Stimulated activated CD8-positive, alpha-beta memory T cell treated with anti-CD3 and anti-CD28 coated beads, Interleukin-4, amount 100 ng/mL, for 24 hours (primary cell): ENCODE results near the gene ANKRD44.

Experiments
- DNase-seq: peaks from one replicate; pipeline ENCODE4 v3.0.0-alpha.2; 2020; ENCODE audit warnings: low read depth

Gene ANKRD44

DNA sequence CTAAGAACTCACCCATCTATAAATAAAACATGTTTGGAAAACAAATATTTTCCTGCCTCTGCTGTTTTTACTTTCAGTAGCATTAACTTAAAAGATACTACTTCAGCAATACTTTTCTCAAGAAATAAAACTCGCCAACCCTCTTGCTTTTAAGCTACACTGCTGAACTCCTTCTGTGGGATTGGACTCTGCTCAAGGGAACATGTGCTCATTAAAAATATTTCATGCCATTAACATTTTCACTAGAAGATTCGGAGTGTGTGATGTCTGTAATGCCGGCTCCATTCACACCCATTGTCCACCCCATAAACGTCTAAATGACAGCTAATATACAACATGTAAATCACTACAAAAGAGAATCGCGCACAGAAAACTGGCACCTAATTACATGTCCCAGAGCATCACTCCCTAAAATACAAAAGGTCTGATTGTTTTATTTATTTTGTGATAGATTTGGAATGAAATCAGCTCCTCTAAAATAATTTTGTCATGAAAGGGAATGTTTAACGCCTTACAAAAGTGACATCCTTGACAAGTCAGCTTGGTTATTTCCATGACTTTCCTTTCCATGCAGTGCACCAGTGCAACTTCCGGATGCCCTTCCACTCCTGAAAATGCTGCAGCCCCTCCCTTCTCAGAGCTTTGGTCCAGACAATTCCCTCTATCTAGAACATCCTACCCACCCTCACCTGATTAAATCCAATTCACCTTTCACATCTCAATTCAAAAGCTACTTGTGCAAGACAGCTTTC, 73.1 kb downstream of the ANKRD44 start:
- no peak for DNase-seq

DNA sequence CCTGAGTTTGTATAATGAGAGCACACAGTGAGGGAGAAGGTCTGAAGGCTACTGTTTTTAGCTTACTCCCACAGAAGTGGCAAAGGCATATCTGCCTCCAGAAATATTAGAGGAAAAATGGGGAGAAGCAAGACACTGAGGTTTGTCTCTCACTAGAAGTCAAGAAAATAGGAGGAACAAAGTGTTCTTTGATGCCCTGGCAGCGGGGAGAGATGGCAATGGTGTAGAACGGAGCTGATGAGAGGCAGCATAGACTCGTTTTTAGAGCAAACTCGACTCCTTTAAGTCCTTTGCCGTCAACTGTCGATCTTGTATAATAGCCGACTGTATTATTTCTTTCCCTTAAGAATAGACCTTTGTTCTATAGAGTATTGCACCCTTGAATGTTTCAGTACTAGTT, 73.8 kb downstream of the ANKRD44 start:
- DNase-seq: no peak

DNA sequence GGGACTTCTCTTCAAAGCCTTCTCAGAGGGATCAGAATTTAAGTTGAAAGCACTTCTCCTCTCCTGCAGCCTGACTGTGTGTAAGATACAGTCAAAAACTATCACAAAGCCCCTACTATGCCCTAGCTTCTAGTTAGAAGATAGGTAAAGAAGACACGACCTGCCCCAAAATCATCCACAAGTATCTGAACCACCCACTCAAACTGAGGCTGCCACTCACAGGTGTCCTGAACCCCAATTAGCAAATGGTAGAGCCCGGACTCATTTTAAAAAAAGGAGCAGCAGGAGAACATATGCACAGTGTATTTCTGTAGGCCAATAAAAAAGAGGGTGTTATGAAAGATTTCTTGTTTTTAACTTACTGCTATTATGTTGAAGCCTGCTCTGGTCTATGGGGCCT, 74.4 kb downstream of the ANKRD44 start:
- no peak for DNase-seq

- DNase-seq: no peak
Measured at GRCh38 chr2:197235711-197236110, 74.9 kb downstream of the ANKRD44 start.

GRCh38 chr2:197234671-197235191, 75.8 kb downstream of the ANKRD44 start:
- DNase-seq: no peak

DNA sequence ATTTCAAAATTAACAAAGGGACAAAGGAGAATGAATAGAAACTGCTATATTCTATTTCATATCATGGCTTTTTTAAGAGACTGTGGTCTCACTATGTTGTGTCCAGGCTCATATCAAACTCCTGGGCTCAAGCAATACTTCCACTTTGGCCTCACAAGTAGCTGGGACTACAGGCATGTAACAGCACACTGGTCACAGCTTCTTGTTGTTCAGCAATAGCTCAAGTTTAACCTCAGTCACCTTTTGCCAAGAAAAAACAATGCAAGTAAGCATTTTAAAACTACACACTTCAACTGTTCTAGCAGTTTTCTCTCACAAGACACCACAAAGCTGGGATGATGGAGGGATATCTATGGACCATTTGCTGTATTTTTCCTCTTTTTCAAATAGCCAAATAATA, 77.1 kb downstream of the ANKRD44 start:
- DNase-seq: no peak

GRCh38 chr2:197232010-197232409, 78.6 kb downstream of the ANKRD44 start:
- DNase-seq: no peak

DNA sequence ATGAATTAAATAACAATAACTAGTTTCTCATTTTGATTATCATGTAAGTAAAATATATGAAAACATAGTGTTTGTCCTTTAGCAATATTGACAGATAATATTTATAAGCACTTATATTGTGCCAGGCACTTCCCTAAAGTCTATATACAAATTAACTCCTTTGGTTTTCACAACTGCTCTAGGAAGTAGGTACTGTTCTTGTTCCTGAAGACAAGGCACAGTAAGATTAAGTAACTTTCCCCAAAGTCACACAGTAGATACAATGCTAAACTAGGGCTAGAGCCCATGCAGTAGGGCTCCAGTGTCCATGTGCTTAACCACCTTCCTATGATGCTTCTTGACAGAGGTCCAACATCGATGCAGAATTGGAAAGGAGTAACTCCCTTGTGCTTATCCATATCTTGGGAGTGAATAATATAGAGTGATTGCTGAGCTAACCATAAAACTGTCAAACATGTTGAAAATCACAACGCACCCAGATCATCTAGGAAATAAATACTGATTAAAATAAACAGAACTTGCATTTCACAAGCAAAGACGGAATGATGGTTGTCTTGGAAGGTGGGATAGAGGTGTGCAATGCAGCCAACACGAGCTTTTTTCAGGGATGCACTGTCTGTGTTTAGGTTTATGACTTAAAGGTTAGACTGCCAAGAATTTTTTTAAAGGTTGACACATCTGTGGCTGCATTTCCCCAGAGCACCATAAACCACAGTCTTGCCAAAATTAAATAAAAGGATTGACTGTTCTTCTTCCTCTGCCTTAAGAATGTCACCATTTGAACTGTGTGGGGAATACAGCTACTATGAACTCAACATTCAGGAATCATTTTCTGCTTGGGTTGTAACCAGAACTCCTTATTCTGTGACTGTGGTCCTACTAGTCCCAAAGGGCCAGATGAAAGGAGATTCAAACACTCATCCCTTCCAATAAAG, 80.8 kb downstream of the ANKRD44 start:
- no peak for DNase-seq

DNA sequence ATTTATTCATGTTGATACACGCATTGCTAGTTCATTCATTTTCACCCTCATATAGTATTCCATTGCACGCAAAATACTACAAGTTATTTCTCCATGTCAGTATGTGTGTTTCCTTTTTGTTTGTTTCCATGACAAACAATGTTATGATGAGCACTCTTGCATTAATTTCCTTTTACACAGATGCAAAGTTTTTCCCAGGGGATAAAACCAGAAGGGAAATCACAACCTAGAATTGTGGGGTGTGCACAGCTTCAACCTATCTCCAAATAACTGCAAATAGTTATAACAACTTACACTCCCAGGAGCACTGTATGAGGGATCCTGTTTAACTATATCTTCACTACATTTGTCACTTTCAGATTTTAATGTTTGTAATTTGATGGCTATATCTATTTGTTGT, 87.1 kb downstream of the ANKRD44 start:
- DNase-seq: no peak

- DNase-seq: no peak
Measured at GRCh38 chr2:197219636-197220035, 90.9 kb downstream of the ANKRD44 start.

- no peak for DNase-seq
Measured at GRCh38 chr2:197217541-197217940, 93.0 kb downstream of the ANKRD44 start.

- no peak for DNase-seq
Measured at GRCh38 chr2:197216361-197216979, 94.1 kb downstream of the ANKRD44 start.

DNA sequence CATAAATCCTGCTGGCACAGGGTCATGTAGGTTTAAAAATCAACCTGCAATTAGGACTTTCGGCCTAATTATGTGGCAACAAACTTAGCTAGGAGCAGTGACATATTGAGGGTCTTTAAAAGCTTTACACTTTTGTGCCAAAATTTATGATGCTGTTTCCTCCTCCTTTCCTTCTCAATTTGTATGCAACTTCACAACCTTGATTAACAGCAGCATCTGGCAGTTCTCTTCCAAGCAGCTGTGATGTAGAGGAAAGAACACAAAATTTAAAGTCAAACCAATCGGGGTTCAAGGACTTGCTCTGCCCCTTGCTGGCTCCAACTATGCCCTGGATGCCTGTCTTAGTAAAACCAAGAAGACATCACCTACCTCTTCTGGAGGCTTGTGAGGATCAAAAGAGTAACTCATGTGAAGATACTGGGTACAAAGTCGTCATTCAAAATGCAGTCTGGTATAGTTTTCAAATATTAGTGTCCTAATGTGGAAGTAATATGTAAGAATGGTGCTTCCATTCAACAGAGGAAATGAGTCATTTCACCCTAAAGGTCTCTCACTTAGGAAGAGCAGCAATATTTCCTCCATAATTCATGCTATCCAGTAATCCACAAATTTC, 94.7 kb downstream of the ANKRD44 start:
- DNase-seq: no peak

DNA sequence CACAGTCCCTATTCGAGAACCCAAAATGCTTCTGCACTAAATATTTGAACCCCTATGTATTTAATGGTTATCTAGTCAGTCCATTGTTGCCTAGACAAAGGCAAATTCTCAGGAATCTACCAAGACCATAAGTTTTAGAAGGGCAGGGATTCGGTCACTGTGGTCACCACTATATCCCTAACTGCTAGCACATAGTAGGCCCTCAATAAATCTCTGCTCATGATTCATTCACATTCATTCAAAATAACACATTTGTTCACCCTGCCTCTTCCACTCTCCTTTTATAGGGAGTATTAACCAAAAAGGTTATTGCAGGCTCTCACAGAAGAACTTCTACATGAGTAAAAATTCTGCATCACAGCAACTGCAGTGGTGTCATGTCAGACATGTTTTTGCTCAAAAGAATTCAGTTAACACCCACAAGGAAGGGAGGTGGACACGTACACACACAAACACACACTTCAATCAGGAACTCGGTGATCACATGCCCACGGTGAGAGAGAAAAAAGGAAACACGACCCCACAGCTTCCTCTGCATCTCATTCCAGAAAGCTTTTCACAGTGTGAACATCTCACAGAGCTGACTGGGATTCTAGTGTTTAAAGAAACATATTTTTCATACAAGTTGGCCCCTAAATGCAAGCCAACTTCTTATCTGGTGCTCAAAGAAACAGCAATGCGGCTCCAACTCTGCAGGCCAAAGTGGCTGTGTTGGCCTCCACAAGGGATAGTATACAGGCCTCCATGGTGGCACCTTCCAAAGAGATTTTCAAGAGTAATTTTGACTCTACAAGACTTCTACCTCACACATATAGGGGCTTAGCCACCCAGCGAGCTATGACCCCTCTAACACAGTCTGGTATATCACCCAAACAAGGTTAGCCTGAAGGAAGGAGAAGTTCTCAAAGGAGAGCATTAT, 98.0 kb downstream of the ANKRD44 start:
- no peak for DNase-seq

DNA sequence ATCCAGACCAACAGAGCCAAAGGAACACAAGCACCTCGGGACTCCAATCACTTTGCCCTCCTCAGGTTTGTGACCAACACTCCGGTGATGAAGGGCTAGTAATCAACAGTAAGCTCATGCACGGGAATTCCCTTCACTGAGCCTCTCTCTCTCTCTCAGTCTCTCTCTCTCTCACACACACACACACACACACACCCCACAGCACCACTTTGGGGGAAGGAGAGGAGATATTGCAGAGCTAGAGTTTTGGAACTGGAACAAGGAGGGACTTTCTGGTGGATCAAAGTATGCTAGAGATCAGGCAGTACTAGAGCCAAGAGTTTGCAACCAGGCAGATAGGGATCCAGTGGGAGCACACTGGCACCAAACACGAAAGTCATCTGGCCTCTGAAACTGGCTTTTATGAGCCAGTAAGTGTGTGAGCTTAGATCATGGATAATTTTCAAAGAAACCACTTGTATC, 98.7 kb downstream of the ANKRD44 start:
- DNase-seq: no peak

- DNase-seq: no peak
Measured at GRCh38 chr2:197210430-197210829, 100.2 kb downstream of the ANKRD44 start.

DNA sequence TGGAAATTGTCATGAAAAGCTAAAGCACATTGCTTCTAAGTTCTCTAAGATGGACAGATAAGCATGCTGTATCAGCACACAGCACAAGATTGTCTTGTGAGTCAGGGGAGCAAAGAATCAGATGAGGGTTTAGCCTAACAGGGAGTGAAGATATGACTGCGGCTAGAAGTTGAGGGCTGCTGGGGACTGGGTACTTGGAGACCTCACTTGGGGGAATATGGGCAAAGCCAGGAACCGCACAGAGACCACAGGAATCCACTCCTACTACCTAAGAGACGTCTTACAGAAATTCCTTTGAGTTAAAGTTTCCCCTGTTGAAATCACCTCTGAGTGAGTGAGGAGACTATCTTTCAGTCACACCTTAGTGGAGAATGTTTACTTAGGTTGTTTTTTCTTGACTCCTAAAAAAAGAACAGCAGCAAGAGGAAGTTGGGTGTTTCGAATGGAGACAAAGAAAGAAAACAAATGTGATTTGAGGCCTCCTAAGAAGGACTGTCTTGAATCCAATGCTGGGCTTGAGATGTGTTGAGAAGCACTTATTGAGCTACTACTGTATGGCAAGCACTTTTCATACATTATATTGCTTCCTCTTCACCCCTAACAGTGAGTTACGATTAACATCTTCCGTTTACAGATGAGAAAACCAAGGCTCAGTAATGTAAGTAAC, 100.7 kb downstream of the ANKRD44 start:
- DNase-seq: no peak

DNA sequence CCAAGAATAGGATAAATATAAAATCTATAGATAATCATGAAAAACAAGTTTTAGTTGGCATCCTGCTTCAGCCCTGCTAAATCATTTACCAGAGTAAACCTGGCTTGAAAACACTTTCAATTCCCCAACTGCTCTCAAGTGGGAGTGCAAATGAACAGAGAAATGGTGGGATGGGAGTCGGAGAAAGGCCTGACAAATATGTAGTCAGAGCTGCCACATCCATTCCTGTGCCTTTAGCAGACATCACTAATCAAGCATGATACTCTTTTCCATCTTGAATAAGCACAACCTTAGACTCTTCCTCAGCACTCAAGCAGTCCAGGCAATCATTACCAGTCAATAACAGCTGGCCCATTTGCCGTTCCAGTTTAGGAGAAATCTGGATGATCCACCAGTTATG, 101.3 kb downstream of the ANKRD44 start:
- no peak for DNase-seq

GRCh38 chr2:197208841-197209240, 101.7 kb downstream of the ANKRD44 start:
- no peak for DNase-seq

DNA sequence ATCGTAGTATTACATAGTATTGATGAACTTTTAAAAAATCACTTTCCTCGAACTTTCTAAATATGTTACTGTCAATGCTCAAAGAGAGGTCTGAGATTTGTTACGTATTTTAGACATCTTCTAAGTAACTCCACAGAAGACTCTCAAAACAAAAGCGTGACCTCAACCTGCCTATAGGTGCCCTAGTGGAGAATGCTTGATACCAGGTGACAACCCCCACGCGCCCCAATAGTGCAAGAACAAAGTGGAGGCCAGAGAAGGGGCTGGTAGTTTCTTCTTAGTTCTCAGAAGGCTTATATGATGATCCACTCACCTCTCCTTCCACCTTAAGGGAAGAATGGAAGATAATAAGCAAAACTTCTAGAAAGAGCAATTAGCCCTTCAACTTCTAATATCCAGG, 102.6 kb downstream of the ANKRD44 start:
- DNase-seq: no peak
